BJ (cell line): ENCODE results near the gene TNFAIP1. TPM values are rescaled to one million over a fixed set of nuclear protein-coding genes. Genes with fewer than 3 reads are reported as not detected.
A peak's percentile ranks its signal among the peaks of the same experiment; 100 is the strongest.

Source experiments
- CTCF ChIA-PET: fragments of 350-600 bp; formaldehyde crosslinking; extraction: SDS; loops from one replicate; lab custom pipeline; 2021; ENCODE audit warnings: antibody characterized with exemption, inconsistent platforms; lab: Yijun Ruan, JAX
- POLR2A ChIA-PET: fragments of 300-600 bp; sonication (Branson Sonifier 250); formaldehyde crosslinking; extraction: SDS; loops from one replicate; lab custom pipeline; 2021; ENCODE audit warnings: antibody characterized with exemption; lab: Charles Lee
- DNase-seq: peaks from one replicate; pipeline ENCODE4 v3.0.0-alpha.2; 2011; ENCODE audit warnings: low read depth
- H3K27me3 ChIP-seq: 2 replicates; pipeline ENCODE4 v1.6.0; 2011; ENCODE audit warnings: low read length; ENCODE audit not compliant: control insufficient read depth, insufficient read depth
- H3K36me3 ChIP-seq: 2 replicates; pipeline ENCODE4 v1.5.1; 2011; ENCODE audit warnings: low read length; ENCODE audit not compliant: control insufficient read depth, insufficient read depth
- H3K4me3 ChIP-seq: 2 replicates; pipeline ENCODE4 v1.5.1; 2011; ENCODE audit warnings: low read depth, mild to moderate bottlenecking, control low read depth, low read length
- CTCF ChIP-seq: IDR thresholded peaks from 2 replicates; pipeline ENCODE4 v1.5.1; 2011; ENCODE audit warnings: low read depth, mild to moderate bottlenecking, control low read depth, inconsistent platforms, low read length, moderate library complexity; ENCODE audit not compliant: insufficient read depth
- polyA plus RNA-seq: library from polyadenylated mRNA; depleted of rRNA; stranded (reverse); fragments of >200 nt; gene quantifications from 2 replicates; pipeline ENCODE4 v1.2.3, GENCODE V29; 2011

The TNFAIP1 gene
- polyA plus RNA-seq, 1 experiment: 166 TPM

GRCh38 chr17:28348979-28349378, 13.4 kb downstream of the TNFAIP1 start:
- Histone ChIP-seq H3K27me3 (no peaks in the 10 kb centered on the region), H3K36me3 (peaks cover 41% of the 10 kb centered on the region), H3K4me3 (no peak overlapping the region)
- ChIA-PET CTCF (interaction anchor here (1.3 kb wide), 1 partner anchor 544 kb away, joined by 3 read pairs; no protein-coding TSS in a partner anchor), POLR2A (interaction anchor here (0.6 kb wide), 1 partner anchor 143 kb away, joined by 6 read pairs; no protein-coding TSS in a partner anchor)
- DNase-seq: no peak
- TF ChIP-seq CTCF: no peak

- no peaks in the 10 kb centered on the region for H3K27me3 ChIP-seq
- CTCF ChIA-PET: interaction anchor here (0.8 kb wide), 1 partner anchor 164 kb away, joined by 3 read pairs; no protein-coding TSS in a partner anchor
- POLR2A ChIA-PET: no interaction called here
- no peak for TF ChIP-seq CTCF
- H3K36me3 ChIP-seq: peaks cover 36% of the 10 kb centered on the region
- DNase-seq: no peak
- no peak overlapping the region for H3K4me3 ChIP-seq
Observed at GRCh38 chr17:28350271-28350670, 14.7 kb downstream of the TNFAIP1 start.

GRCh38 chr17:28357061-28357900, 21.7 kb downstream of the TNFAIP1 start, which contains the start of gene POLDIP2:
POLDIP2 (minus strand) TSS chr17:28357527; CDS start chr17:28357448, 79 bp downstream.
- Histone ChIP-seq H3K27me3 (no peaks in the 10 kb centered on the region), H3K36me3 (peaks cover 24% of the 10 kb centered on the region), H3K4me3 (peak within 1 kb of the TSS; percentile 93)
- DNase-seq: peak; percentile 57
- TF ChIP-seq CTCF: no peak
- ChIA-PET CTCF (interaction anchor here (0.6 to 1.4 kb wide), 5 partner anchors 10 to 562 kb away, joined by 3 to 5 read pairs (median 4); partner anchors contain the start of gene VTN), POLR2A (interaction anchor here (0.6 to 1.2 kb wide), 5 partner anchors 10 to 556 kb away, joined by 3 to 5 read pairs (median 3); partner anchors contain the start of gene TNFAIP1)

- DNase-seq: no peak
- no peak for TF ChIP-seq CTCF
- ChIA-PET POLR2A (interaction anchor here (0.6 to 1.2 kb wide), 5 partner anchors 11 to 556 kb away, joined by 3 to 5 read pairs (median 3); partner anchors contain the start of gene TNFAIP1), CTCF (interaction anchor here (0.6 to 1.4 kb wide), 5 partner anchors 10 to 562 kb away, joined by 3 to 5 read pairs (median 4); partner anchors contain the start of gene VTN)
- H3K4me3 ChIP-seq: peak overlapping the region; percentile 93
- no peaks in the 10 kb centered on the region for H3K27me3 ChIP-seq
- H3K36me3 ChIP-seq: peaks cover 27% of the 10 kb centered on the region
Observed at GRCh38 chr17:28357901-28358197, 22.3 kb downstream of the TNFAIP1 start.

- CTCF ChIA-PET: no interaction called here
- no peaks in the 10 kb centered on the region for H3K27me3 ChIP-seq
- no peak for TF ChIP-seq CTCF
- peaks cover 21% of the 10 kb centered on the region for H3K36me3 ChIP-seq
- no peak for DNase-seq
- no peak overlapping the region for H3K4me3 ChIP-seq
- POLR2A ChIA-PET: no interaction called here
Observed at GRCh38 chr17:28363186-28363585, 27.6 kb downstream of the TNFAIP1 start.
